Mucosa of descending colon (tissue), 3 donors: ENCODE data around the gene CIT. TPM values are rescaled to one million over a fixed set of nuclear protein-coding genes. Genes with fewer than 3 reads are reported as not detected.

Experiments used
- ATAC-seq: fragments of 200-7000 bp; cut with Tn5 transposase; one replicate; pipeline ENCODE4 v1.9.1; 2020; ENCODE audit warnings: mild to moderate bottlenecking, moderate library complexity
- DNase-seq, 3 donors: peaks; one replicate each; pipeline ENCODE4 v3.0.0-alpha.2; 2020
- H3K36me3 ChIP-seq: fragments of 200-600 bp; one replicate; pipeline ENCODE4 v1.8.0; 2021; ENCODE audit warnings: low read depth, mild to moderate bottlenecking
- H3K4me1 ChIP-seq: fragments of 200-600 bp; one replicate; pipeline ENCODE4 v1.8.0; 2021; ENCODE audit warnings: low read depth, mild to moderate bottlenecking
- H3K4me3 ChIP-seq: fragments of 200-600 bp; one replicate; pipeline ENCODE4 v1.8.0; 2021; ENCODE audit warnings: mild to moderate bottlenecking
- H3K9me3 ChIP-seq: fragments of 200-600 bp; one replicate; pipeline ENCODE4 v1.8.0; 2021; ENCODE audit warnings: mild to moderate bottlenecking
- CTCF ChIP-seq: fragments of 200-600 bp; IDR thresholded peaks from one replicate; pipeline ENCODE4 v1.8.0; 2022; ENCODE audit warnings: antibody characterized with exemption, mild to moderate bottlenecking
- intact Hi-C, 2 donors: fragments of 100-400 bp; cut with DNase I in 1 of 2; cut with micrococcal nuclease in 1 of 2; formaldehyde crosslinking; loops; one replicate each; pipeline versions ENCODE4 v1.11.0 to v1.11.1; 2022; cut with DNase I, micrococcal nuclease
- total RNA-seq, 3 donors: library from RNA; stranded (reverse); fragmentation: NEBNext Ultra II Directional in 2 of 3; extraction: Animal tissue kit (Norgen Biotek cat#: 25700) in 2 of 3; gene quantifications; one replicate each; pipeline versions ENCODE4 v1.2.1 to v1.2.4, GENCODE V29; 2021 to 2023
- donor health status: DM: no; HTN: no; CAD: no; lungs with moderate emphysema.
- donor health status: DM: no; HTN: no; CAD: no.
- donor health status: DM: no; HTN: yes; CAD: no.

The CIT gene
- total RNA-seq, 3 donors from 2014 or later: 7.5 to 20.5 (median 11.2) TPM

- intact Hi-C loops: no loop called here
- Histone ChIP-seq H3K4me1 (no peaks in the 10 kb centered on the region), H3K36me3 (no peaks in the 10 kb centered on the region), H3K4me3 (no peak overlapping the region), H3K9me3 (no peaks in the 10 kb centered on the region)
- no peak for TF ChIP-seq CTCF
- DNase-seq (no peak), ATAC-seq (no peak)
Observed at GRCh38 chr12:119758722-119759121, 118.4 kb downstream of the CIT start.

- no peak for ATAC-seq
- intact Hi-C loops: no loop called here
Observed at GRCh38 chr12:119758234-119758633, 118.9 kb downstream of the CIT start.

GRCh38 chr12:119751961-119752360 is 125.2 kb downstream of the CIT start:
- TF ChIP-seq CTCF: no peak
- Histone ChIP-seq H3K9me3 (no peaks in the 10 kb centered on the region), H3K36me3 (no peaks in the 10 kb centered on the region), H3K4me3 (no peak overlapping the region), H3K4me1 (no peaks in the 10 kb centered on the region)
- intact Hi-C loops: no loop called here
- ATAC-seq (no peak), DNase-seq (no peak)

More at GRCh38 chr12:119758234-119758633, 118.9 kb downstream of the CIT start:
- no peak for TF ChIP-seq CTCF
- Histone ChIP-seq H3K36me3 (no peaks in the 10 kb centered on the region), H3K4me3 (no peak overlapping the region), H3K4me1 (no peaks in the 10 kb centered on the region), H3K9me3 (no peaks in the 10 kb centered on the region)
- DNase-seq: no peak

GRCh38 chr12:119749666-119750065 is 127.5 kb downstream of the CIT start:
- TF ChIP-seq CTCF: no peak
- Histone ChIP-seq H3K9me3 (peaks cover 12% of the 10 kb centered on the region), H3K4me3 (no peak overlapping the region), H3K4me1 (no peaks in the 10 kb centered on the region), H3K36me3 (no peaks in the 10 kb centered on the region)
- intact Hi-C loops: no loop called here
- DNase-seq (no peak), ATAC-seq (no peak)

- H3K4me1 ChIP-seq: no peaks in the 10 kb centered on the region
- no peak for TF ChIP-seq CTCF
- no peaks in the 10 kb centered on the region for H3K36me3 ChIP-seq
- DNase-seq (no peak), ATAC-seq (no peak)
- peaks cover 16% of the 10 kb centered on the region for H3K9me3 ChIP-seq
- intact Hi-C loops: no loop called here
- H3K4me3 ChIP-seq: no peak overlapping the region
Observed at GRCh38 chr12:119748497-119748896, 128.6 kb downstream of the CIT start.

GRCh38 chr12:119746169-119746568 is 131.0 kb downstream of the CIT start:
- no peak for DNase-seq
- no peak overlapping the region for H3K4me3 ChIP-seq
- H3K4me1 ChIP-seq: no peaks in the 10 kb centered on the region
- no peak for ATAC-seq
- H3K36me3 ChIP-seq: no peaks in the 10 kb centered on the region
- intact Hi-C loops: no loop called here
- H3K9me3 ChIP-seq: peaks cover 16% of the 10 kb centered on the region
- TF ChIP-seq CTCF: no peak
